Measurements from ENCODE around the gene SLX4. TPM values are rescaled to one million over a fixed set of nuclear protein-coding genes. Genes with fewer than 3 reads are reported as not detected.

SLX4 gene
- total RNA-seq, 1 donor from 2014 or later: 1.3 TPM

DNA sequence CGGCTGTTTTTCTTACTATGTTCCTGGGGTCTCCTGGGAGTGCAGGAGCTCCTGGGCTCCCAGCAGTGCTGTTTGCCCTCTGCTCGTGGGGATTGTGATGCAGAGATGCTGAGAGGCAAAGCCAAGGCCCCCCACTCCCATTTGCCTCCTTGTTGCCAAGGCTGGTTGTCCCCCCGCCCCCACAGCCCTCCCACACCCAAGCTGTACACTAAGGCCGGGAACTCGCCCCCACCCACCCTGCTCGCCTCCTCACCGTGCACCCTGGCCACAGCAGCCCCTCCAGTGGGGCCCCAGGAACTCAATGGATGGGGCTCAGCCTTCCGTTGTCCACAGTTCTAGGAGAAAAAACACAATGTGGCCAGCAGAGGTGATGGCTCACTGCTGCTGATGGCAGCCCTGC, 44.4 kb downstream of the SLX4 start:
- no peak overlapping the region for H3K4me3 ChIP-seq (ENCODE audit: low read depth, low read length)
- no peaks in the 10 kb centered on the region for H3K36me3 ChIP-seq (ENCODE audit: control insufficient read depth, insufficient read depth, low read length)
- H3K27me3 ChIP-seq (ENCODE audit: control insufficient read depth, insufficient read depth, low read length): no peaks in the 10 kb centered on the region
- DNase-seq (ENCODE audit: low read depth): no peak
- TF ChIP-seq, protein P1, sequence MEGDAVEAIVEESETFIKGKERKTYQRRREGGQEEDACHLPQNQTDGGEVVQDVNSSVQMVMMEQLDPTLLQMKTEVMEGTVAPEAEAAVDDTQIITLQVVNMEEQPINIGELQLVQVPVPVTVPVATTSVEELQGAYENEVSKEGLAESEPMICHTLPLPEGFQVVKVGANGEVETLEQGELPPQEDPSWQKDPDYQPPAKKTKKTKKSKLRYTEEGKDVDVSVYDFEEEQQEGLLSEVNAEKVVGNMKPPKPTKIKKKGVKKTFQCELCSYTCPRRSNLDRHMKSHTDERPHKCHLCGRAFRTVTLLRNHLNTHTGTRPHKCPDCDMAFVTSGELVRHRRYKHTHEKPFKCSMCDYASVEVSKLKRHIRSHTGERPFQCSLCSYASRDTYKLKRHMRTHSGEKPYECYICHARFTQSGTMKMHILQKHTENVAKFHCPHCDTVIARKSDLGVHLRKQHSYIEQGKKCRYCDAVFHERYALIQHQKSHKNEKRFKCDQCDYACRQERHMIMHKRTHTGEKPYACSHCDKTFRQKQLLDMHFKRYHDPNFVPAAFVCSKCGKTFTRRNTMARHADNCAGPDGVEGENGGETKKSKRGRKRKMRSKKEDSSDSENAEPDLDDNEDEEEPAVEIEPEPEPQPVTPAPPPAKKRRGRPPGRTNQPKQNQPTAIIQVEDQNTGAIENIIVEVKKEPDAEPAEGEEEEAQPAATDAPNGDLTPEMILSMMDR (IDR thresholded peaks at IDR 0.05; ENCODE audit: insufficient read depth, low read length, severe bottlenecking): no peak
- FAIRE-seq: no peak

DNA sequence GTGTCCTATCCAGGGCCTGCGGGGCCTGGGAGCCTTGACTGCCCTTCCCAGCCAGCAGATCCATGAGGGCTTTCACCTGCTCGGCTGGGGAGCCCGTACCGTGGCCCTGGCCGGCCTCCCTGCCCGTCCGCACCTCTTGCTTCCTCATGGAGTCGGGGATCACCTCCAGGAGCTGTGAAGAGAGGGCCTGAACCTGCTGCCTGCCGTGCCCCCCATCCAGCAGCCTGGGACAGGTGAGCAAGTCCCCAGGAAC, 46.6 kb downstream of the SLX4 start:
- Histone ChIP-seq H3K36me3 (ENCODE audit: control insufficient read depth, insufficient read depth, low read length) (no peaks in the 10 kb centered on the region), H3K27me3 (ENCODE audit: control insufficient read depth, insufficient read depth, low read length) (no peaks in the 10 kb centered on the region), H3K4me3 (ENCODE audit: low read depth, low read length) (no peak overlapping the region)
- DNase-seq (ENCODE audit: low read depth): no peak
- FAIRE-seq: no peak
- TF ChIP-seq, protein P1 (IDR thresholded peaks at IDR 0.05; ENCODE audit: insufficient read depth, low read length, severe bottlenecking): no peak

DNA sequence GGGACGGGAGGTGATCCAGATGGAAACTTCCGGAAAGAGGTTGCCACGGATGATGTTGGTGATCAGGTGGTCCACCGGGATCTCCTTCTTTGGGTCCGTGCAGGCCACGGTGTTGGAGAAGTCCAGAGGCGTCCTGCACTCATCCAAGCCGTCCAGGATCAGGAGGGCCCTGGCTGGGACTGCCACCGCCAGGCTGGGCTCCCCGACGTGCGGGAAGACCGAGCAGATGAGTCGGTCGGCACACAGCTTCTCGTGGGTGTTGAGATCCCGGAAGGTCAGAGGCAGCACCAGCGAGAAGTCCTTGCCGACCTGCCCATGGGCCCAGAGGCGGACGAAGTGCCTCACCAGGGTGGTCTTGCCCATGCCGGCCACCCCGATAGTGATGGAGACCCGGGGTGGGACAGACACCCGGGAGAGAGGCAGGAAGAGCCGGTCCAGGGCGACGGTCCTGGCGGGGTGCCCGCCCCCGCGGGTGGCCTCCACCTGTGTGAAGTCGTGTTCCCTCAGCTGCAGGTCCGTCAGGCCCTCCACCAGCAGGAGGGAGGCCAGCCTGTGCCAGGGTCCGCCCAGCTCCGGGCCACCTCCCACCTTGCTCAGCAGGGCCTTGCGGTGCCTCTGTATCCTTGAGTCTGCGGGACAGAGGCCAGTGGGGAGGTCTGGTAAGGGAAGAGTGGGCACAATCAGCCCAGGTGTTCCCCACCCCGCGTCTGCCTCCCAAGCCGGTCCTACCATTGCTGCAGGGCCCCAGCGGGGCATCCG, 47.1 kb downstream of the SLX4 start:
- no peak for FAIRE-seq
- no peaks in the 10 kb centered on the region for H3K36me3 ChIP-seq (ENCODE audit: control insufficient read depth, insufficient read depth, low read length)
- TF ChIP-seq, protein P1 (IDR thresholded peaks at IDR 0.05; ENCODE audit: insufficient read depth, low read length, severe bottlenecking): no peak
- no peak overlapping the region for H3K4me3 ChIP-seq (ENCODE audit: low read depth, low read length)
- no peaks in the 10 kb centered on the region for H3K27me3 ChIP-seq (ENCODE audit: control insufficient read depth, insufficient read depth, low read length)
- no peak for DNase-seq (ENCODE audit: low read depth)

DNA sequence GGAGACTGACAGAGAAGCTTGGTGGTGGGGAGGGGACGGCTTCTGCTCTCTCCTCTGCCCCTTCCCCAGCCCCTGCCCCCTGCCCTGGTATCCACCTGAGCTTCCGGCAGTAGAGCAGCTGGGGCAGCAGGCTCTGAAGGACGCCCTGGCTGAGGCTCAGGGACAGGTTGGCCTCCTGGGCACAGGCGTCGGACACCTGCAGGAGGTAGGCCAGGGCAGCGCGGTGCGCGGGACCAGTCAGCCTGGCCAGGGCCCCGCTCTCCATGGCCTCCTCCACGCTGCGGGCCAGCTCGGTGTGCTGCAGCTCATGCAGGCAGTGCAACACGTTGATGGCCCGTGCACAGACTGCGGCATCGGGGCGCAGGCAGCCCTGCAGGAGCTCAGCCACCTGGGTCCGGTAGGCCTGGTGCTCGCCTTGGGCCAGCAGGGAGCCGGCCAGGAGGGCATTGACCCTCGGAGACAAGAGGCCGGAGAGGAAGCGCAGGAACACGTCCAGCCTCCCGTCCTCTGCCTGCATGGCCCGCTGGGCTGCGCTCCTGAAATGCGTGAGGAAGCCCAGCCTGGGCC, 48.4 kb downstream of the SLX4 start:
- DNase-seq (ENCODE audit: low read depth): no peak
- TF ChIP-seq, protein P1 (IDR thresholded peaks at IDR 0.05; ENCODE audit: insufficient read depth, low read length, severe bottlenecking): no peak
- FAIRE-seq: no peak
- Histone ChIP-seq H3K27me3 (ENCODE audit: control insufficient read depth, insufficient read depth, low read length) (no peaks in the 10 kb centered on the region), H3K36me3 (ENCODE audit: control insufficient read depth, insufficient read depth, low read length) (no peaks in the 10 kb centered on the region), H3K4me3 (ENCODE audit: low read depth, low read length) (no peak overlapping the region)

DNA sequence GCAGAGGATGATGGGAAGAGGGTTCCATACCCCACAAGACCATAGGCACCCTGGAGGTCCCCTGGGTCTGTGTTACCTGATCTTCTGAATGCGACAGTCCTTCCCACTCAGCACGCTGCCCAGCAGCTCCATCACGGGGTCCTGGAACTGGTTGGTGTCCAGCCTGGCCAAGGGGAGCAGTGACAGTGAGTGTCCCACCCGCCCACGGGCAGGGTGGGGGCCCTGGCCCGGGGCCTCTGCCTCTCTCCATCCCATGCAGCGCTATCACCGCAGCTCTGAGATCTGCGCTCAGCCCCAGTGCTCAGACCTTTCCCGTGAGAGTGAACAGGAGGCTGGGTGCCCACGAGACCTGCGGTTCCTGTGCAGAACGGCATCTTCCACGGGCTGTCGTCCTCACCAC, 49.8 kb downstream of the SLX4 start:
- TF ChIP-seq, protein P1 (IDR thresholded peaks at IDR 0.05; ENCODE audit: insufficient read depth, low read length, severe bottlenecking): no peak
- DNase-seq (ENCODE audit: low read depth) (no peak), FAIRE-seq (no peak)

More for the DNA sequence above, 49.8 kb downstream of the SLX4 start:
- Histone ChIP-seq H3K4me3 (ENCODE audit: low read depth, low read length) (no peak overlapping the region), H3K36me3 (ENCODE audit: control insufficient read depth, insufficient read depth, low read length) (no peaks in the 10 kb centered on the region), H3K27me3 (ENCODE audit: control insufficient read depth, insufficient read depth, low read length) (no peaks in the 10 kb centered on the region)
